OCI-LY7 (cell line): ENCODE measurements around the gene SMIM45.

ENCODE experiments used
- BruUV-seq: library from RNA; stranded (reverse); fragments of 400-500 nt; replicated peaks from 2 replicates; lab custom pipeline; 2021; lab: Mats Ljungman, UMichigan
- CTCF ChIA-PET: fragments of 300-600 bp; sonication (Branson Sonifier 250); formaldehyde crosslinking; loops from one replicate; lab custom pipeline; 2022; ENCODE audit warnings: antibody characterized with exemption; ENCODE audit not compliant: unreplicated experiment; lab: Charles Lee
- POLR2A ChIA-PET: fragments of 300-600 bp; sonication (Branson Sonifier 250); formaldehyde crosslinking; loops from one replicate; lab custom pipeline; 2022; ENCODE audit warnings: antibody characterized with exemption; lab: Charles Lee
- DNase-seq: peaks from one replicate; pipeline ENCODE4 v3.0.0-alpha.2; 2015; ENCODE audit warnings: low spot score
- H2AFZ ChIP-seq: fragments of 200-600 bp; sonication (generic), shearing (Covaris generic); 2 replicates; pipeline ENCODE4 v1.6.1; 2014; ENCODE audit warnings: mild to moderate bottlenecking, antibody characterized with exemption, low read length, moderate library complexity
- H3K27ac ChIP-seq: fragments of 200-600 bp; sonication (generic); 2 replicates; pipeline ENCODE4 v1.5.1; 2014; ENCODE audit warnings: mixed run types, low read depth, mild to moderate bottlenecking, moderate library complexity, low read length, inconsistent platforms; ENCODE audit not compliant: poor library complexity, severe bottlenecking
- H3K36me3 ChIP-seq: fragments of 200-600 bp; sonication (generic); 2 replicates; pipeline ENCODE4 v1.6.1; 2014; ENCODE audit warnings: mild to moderate bottlenecking, antibody characterized with exemption, low read length, moderate library complexity, mixed read lengths; ENCODE audit not compliant: insufficient read depth
- H3K4me1 ChIP-seq: fragments of 200-600 bp; sonication (generic); 2 replicates; pipeline ENCODE4 v1.5.1; 2014; ENCODE audit warnings: mild to moderate bottlenecking, low read length; ENCODE audit not compliant: insufficient read depth, poor library complexity, severe bottlenecking
- H3K4me2 ChIP-seq: fragments of 200-600 bp; sonication (generic); 2 replicates; pipeline ENCODE4 v1.6.1; 2014; ENCODE audit warnings: mild to moderate bottlenecking, low read length
- H3K4me3 ChIP-seq: fragments of 200-600 bp; sonication (generic); 2 replicates; pipeline ENCODE4 v1.5.1; 2014; ENCODE audit warnings: mild to moderate bottlenecking, low read depth, low read length; ENCODE audit not compliant: poor library complexity, severe bottlenecking
- H3K79me2 ChIP-seq: fragments of 200-600 bp; sonication (generic); 2 replicates; pipeline ENCODE4 v1.6.1; 2016; ENCODE audit warnings: low read depth, mild to moderate bottlenecking, low read length, moderate library complexity, mixed read lengths; ENCODE audit not compliant: insufficient read depth
- H3K9me2 ChIP-seq: fragments of 200-600 bp; sonication (generic); 2 replicates; pipeline ENCODE4 v1.6.1; 2016; ENCODE audit warnings: mild to moderate bottlenecking, low read length, mixed read lengths; ENCODE audit not compliant: insufficient read depth
- H3K9me3 ChIP-seq: fragments of 200-600 bp; sonication (generic); 2 replicates; pipeline ENCODE4 v1.6.1; 2014; ENCODE audit warnings: mild to moderate bottlenecking, mixed run types, low read length, mixed read lengths
- H4K20me1 ChIP-seq: fragments of 200-600 bp; sonication (generic); 2 replicates; pipeline ENCODE4 v1.6.1; 2014; ENCODE audit warnings: mild to moderate bottlenecking, antibody characterized with exemption, low read length, moderate library complexity, mixed read lengths; ENCODE audit not compliant: insufficient read depth
- EZH2phosphoT487 ChIP-seq: fragments of 200-600 bp; sonication (generic); IDR thresholded peaks from 2 replicates; pipeline ENCODE4 v1.6.1; 2018; ENCODE audit warnings: low read depth, borderline replicate concordance, mild to moderate bottlenecking, mixed run types, antibody characterized with exemption, low read length, moderate library complexity, mixed read lengths
- intact Hi-C: fragments of 100-400 bp; cut with micrococcal nuclease; formaldehyde crosslinking; loops from one replicate; pipeline ENCODE4 v1.10.0; 2022; ENCODE audit not compliant: unreplicated experiment
- TF ChIP-seq, protein P1 (sequence below): fragments of 200-600 bp; sonication (generic); conservative IDR thresholded peaks from 2 replicates; pipeline ENCODE4 v1.5.1; 2014; ENCODE audit warnings: mild to moderate bottlenecking, antibody characterized with exemption, low read length, moderate library complexity, mixed read lengths

SMIM45 gene

DNA sequence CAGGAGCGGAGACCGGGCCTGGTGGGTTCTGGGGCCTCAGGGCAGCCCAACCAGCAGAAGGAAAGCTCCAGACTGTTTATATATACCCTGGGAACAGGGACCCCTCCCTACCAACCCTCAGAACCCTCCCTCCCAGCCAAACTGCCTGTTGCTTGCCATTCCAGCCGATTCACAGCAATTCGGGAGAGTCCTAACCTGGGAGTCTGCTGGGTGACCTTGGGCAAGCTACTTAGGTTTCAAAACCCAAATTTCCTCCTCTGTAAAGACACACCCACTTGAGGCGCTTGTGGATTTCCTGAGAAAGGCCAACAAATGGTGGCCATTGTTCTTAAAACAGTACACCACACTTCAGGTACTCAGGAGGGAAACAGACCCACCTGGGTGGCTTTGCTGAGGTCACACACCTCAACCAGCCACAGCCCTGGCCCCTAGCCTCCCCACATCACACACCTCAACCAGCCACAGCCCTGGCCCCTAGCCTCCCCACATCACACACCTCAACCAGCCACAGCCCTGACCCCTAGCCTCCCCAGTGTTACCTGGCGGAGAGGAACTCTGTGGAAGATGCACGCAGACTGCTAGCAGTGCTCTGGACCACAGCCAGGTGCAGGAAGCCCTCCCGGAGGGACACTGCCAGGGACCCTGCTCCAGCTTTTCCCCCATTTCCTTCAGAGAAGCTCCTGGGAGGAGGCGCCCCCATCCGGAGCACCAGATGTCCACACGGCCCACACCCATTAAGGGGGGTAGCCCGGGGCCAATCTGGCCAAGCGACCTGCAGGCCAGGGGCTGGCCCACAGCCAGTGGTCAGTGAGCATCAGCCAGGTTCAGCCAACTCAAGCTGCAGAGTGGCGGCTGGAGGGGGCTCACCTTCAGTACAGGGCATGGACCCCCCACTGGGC, 43.3 kb upstream of the SMIM45 start:
- TF ChIP-seq, protein P1, sequence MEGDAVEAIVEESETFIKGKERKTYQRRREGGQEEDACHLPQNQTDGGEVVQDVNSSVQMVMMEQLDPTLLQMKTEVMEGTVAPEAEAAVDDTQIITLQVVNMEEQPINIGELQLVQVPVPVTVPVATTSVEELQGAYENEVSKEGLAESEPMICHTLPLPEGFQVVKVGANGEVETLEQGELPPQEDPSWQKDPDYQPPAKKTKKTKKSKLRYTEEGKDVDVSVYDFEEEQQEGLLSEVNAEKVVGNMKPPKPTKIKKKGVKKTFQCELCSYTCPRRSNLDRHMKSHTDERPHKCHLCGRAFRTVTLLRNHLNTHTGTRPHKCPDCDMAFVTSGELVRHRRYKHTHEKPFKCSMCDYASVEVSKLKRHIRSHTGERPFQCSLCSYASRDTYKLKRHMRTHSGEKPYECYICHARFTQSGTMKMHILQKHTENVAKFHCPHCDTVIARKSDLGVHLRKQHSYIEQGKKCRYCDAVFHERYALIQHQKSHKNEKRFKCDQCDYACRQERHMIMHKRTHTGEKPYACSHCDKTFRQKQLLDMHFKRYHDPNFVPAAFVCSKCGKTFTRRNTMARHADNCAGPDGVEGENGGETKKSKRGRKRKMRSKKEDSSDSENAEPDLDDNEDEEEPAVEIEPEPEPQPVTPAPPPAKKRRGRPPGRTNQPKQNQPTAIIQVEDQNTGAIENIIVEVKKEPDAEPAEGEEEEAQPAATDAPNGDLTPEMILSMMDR, result no peak
- TF ChIP-seq EZH2phosphoT487, result no peak
- Histone ChIP-seq H3K4me2 (no peak overlapping the region), H3K4me1 (peaks cover 12% of the 10 kb centered on the region), H3K36me3 (peaks cover 43% of the 10 kb centered on the region), H4K20me1 (0 out of 2 replicates have a peak, but pooled peaks cover 3% of the 10 kb centered on the region), H3K9me3 (no peaks in the 10 kb centered on the region), H3K27ac (no peak overlapping the region), H2AFZ (no peak overlapping the region), H3K79me2 (no peaks in the 10 kb centered on the region), H3K9me2 (no peaks in the 10 kb centered on the region), H3K4me3 (no peak overlapping the region)
- DNase-seq, result no peak
- intact Hi-C loops, result no loop called here
- no TSS peak for BruUV-seq
- ChIA-PET CTCF (no interaction called here), POLR2A (no interaction called here)

DNA sequence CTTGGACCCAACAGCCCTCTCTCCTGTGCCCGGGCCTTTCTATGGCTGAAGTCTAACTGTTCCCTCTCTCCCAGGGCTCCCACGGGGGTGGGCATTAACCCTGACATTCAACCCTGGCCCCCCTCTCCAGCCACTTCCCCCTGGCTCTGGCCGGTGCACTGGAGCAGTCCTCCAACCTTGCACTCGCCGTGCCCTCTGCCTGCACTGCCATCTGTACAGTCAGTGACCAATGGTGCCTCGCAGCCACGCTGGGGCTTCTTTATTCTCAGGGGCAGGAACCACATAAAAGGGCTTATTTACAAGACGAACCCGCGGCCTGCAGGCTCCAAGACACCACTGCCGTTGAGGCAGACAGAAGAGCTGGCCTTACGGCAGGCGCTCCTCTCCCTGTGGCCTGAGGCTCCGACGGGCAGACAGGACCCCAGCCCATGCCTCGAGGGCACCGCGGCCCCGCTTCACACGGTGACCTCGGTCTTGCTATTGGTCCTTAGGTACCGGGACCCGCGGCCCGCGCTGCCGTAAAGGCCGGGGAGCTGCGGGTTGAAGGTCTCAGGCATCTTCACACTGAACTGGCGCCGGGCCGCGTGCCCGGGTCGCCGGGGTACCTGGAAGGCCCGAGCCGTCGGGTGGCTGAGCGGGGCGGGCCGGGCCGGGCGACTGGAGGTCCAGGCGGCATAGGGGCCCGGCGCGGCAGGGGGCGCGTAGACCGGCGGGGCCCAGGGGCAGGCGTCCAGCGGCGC, 42.5 kb upstream of the SMIM45 start:
- intact Hi-C loops, result loop anchor here (5.0 to 10.0 kb wide), 2 partner anchors 165 to 212 kb away; partner anchors contain the start of gene MEI1
- BruUV-seq, result no TSS peak
- TF ChIP-seq, protein P1, result no peak
- no peak for TF ChIP-seq EZH2phosphoT487

More for the DNA sequence above, 42.5 kb upstream of the SMIM45 start:
- Histone ChIP-seq H3K27ac (no peak overlapping the region), H3K4me2 (no peak overlapping the region; the same call in 1 of the 2 replicates), H3K79me2 (no peaks in the 10 kb centered on the region), H2AFZ (no peak overlapping the region), H3K4me3 (no peak overlapping the region), H3K4me1 (peaks cover 12% of the 10 kb centered on the region), H4K20me1 (0 out of 2 replicates have a peak, but pooled peaks cover 3% of the 10 kb centered on the region), H3K9me2 (no peaks in the 10 kb centered on the region), H3K9me3 (no peaks in the 10 kb centered on the region), H3K36me3 (peaks cover 35% of the 10 kb centered on the region)
- peak; percentile 35 for DNase-seq
- ChIA-PET POLR2A (no interaction called here), CTCF (no interaction called here)
